A673 (cell line): ENCODE results near the gene GSKIP. TPM values are rescaled to one million over a fixed set of nuclear protein-coding genes. Genes with fewer than 3 reads are reported as not detected.

Source experiments
- BruUV-seq: library from RNA; stranded (reverse); fragments of 400-500 nt; replicated peaks from 2 replicates; lab custom pipeline; 2021; lab: Mats Ljungman, UMichigan
- CTCF ChIA-PET: fragments of 300-600 bp; sonication (Branson Sonifier 250); formaldehyde crosslinking; loops from one replicate; lab custom pipeline; 2022; ENCODE audit warnings: antibody characterized with exemption; lab: Charles Lee
- POLR2A ChIA-PET: fragments of 300-600 bp; sonication (Branson Sonifier 250); formaldehyde crosslinking; loops from one replicate; lab custom pipeline; 2022; ENCODE audit warnings: antibody characterized with exemption; ENCODE audit not compliant: low non-redundant PET; lab: Charles Lee
- DNase-seq: peaks from one replicate; pipeline ENCODE4 v3.0.0-alpha.2; 2015; ENCODE audit warnings: low spot score
- H3K27ac ChIP-seq: fragments of 200-600 bp; sonication (generic); 2 replicates; pipeline ENCODE4 v1.5.1; 2016; ENCODE audit warnings: mixed run types, low read depth, mild to moderate bottlenecking, mixed read lengths, antibody characterized with exemption, low read length; ENCODE audit not compliant: poor library complexity, severe bottlenecking
- H3K27me3 ChIP-seq: fragments of 200-600 bp; sonication (generic); replicated peaks from 2 replicates; pipeline ENCODE4 v1.6.1; 2017; ENCODE audit warnings: mixed run types, low read depth, mild to moderate bottlenecking, mixed read lengths, antibody characterized with exemption, low read length; ENCODE audit not compliant: insufficient read depth, poor library complexity
- H3K36me3 ChIP-seq: fragments of 200-600 bp; sonication (generic); 2 replicates; pipeline ENCODE4 v1.6.1; 2016; ENCODE audit warnings: mixed run types, mild to moderate bottlenecking, mixed read lengths, antibody characterized with exemption, low read length; ENCODE audit not compliant: insufficient read depth, poor library complexity, severe bottlenecking
- H3K4me1 ChIP-seq: fragments of 200-600 bp; sonication (generic); 2 replicates; pipeline ENCODE4 v1.6.1; 2017; ENCODE audit warnings: mixed run types, mild to moderate bottlenecking, mixed read lengths, antibody characterized with exemption, low read length; ENCODE audit not compliant: insufficient read depth, poor library complexity, severe bottlenecking
- H3K4me3 ChIP-seq: fragments of 200-600 bp; sonication (generic); 2 replicates; pipeline ENCODE4 v1.5.1; 2016; ENCODE audit warnings: low read depth, mixed run types, mild to moderate bottlenecking, mixed read lengths, low read length; ENCODE audit not compliant: poor library complexity, severe bottlenecking
- H3K9me3 ChIP-seq: fragments of 200-600 bp; sonication (generic); 2 replicates; pipeline ENCODE4 v1.6.1; 2016; ENCODE audit warnings: mixed run types, low read depth, mild to moderate bottlenecking, mixed read lengths, antibody characterized with exemption, low read length; ENCODE audit not compliant: poor library complexity, severe bottlenecking
- EZH2 ChIP-seq: fragments of 200-600 bp; sonication (generic); IDR thresholded peaks from 2 replicates; pipeline ENCODE4 v1.6.1; 2017; ENCODE audit warnings: borderline replicate concordance, low read depth, mild to moderate bottlenecking, mixed read lengths, antibody characterized with exemption, low read length; ENCODE audit not compliant: poor library complexity, severe bottlenecking
- intact Hi-C: fragments of 100-400 bp; cut with micrococcal nuclease; formaldehyde crosslinking; loops from one replicate; pipeline ENCODE4 v1.10.0; 2022; ENCODE audit not compliant: unreplicated experiment
- total RNA-seq: library from RNA; stranded (reverse); gene quantifications from 2 replicates; pipeline ENCODE4 v1.2.3, GENCODE V29; 2021
- TF ChIP-seq, protein P1 (sequence below): fragments of 300-800, 200-600 bp; sonication (generic); conservative IDR thresholded peaks from 2 replicates; pipeline ENCODE4 v1.5.1; 2017; ENCODE audit warnings: low read depth, mild to moderate bottlenecking, antibody characterized with exemption, low read length, moderate library complexity, mixed read lengths

GSKIP gene
- total RNA-seq, 1 experiment from 2014 or later: 21.3 TPM

DNA sequence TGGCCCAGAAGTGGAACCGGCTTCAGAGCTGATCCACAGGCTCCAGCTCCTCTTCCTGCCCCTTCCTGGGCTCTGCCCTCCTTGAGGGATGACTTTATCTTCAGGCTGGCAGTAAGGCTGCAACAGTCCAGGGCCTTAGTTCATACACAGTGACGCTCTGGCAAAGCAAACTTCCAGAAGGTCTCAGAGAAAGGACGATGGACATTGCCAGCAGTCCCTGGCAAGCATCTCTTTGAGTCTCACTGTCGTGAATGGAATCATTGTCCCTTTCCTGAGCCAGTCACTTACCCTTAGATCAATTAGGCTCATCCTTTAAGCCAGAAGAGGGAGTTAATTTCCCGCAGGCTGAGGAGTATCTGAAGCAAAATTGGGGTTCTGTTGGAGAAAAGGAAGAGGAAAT is 37.2 kb downstream of the GSKIP start:
- Histone ChIP-seq H3K9me3 (no peaks in the 10 kb centered on the region), H3K4me1 (no peaks in the 10 kb centered on the region), H3K27me3 (no peaks in the 10 kb centered on the region), H3K4me3 (no peak overlapping the region), H3K27ac (no peak overlapping the region), H3K36me3 (no peaks in the 10 kb centered on the region)
- TF ChIP-seq, protein P1, sequence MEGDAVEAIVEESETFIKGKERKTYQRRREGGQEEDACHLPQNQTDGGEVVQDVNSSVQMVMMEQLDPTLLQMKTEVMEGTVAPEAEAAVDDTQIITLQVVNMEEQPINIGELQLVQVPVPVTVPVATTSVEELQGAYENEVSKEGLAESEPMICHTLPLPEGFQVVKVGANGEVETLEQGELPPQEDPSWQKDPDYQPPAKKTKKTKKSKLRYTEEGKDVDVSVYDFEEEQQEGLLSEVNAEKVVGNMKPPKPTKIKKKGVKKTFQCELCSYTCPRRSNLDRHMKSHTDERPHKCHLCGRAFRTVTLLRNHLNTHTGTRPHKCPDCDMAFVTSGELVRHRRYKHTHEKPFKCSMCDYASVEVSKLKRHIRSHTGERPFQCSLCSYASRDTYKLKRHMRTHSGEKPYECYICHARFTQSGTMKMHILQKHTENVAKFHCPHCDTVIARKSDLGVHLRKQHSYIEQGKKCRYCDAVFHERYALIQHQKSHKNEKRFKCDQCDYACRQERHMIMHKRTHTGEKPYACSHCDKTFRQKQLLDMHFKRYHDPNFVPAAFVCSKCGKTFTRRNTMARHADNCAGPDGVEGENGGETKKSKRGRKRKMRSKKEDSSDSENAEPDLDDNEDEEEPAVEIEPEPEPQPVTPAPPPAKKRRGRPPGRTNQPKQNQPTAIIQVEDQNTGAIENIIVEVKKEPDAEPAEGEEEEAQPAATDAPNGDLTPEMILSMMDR: no peak
- no peak for TF ChIP-seq EZH2
- ChIA-PET POLR2A (no interaction called here), CTCF (interaction anchor here (0.7 kb wide), 1 partner anchor 128 kb away, joined by 8 read pairs; no protein-coding TSS in a partner anchor)
- no peak for DNase-seq
- BruUV-seq: no TSS peak
- intact Hi-C loops: no loop called here

DNA sequence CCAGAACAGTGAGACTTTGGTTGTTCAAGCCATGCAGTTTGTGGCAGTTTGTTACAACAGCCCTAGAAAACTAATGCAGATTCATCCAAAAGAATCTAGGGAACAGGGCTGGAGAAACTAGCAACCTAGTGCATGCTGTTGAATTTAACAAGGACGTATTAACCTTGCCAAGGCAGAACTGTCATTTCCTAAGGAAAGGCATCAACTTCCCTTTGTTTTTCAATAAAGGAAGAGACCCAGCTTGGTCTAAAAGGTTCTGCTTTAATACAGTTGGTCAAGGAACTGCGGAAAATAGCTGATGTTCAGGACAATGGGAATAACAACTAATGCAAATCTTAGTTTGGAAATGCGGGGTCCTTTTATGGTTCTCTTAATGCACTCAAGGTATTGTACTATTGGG is 40.1 kb downstream of the GSKIP start:
- Histone ChIP-seq H3K27me3 (no peaks in the 10 kb centered on the region), H3K4me3 (no peak overlapping the region), H3K4me1 (no peaks in the 10 kb centered on the region), H3K9me3 (no peaks in the 10 kb centered on the region), H3K36me3 (no peaks in the 10 kb centered on the region), H3K27ac (no peak overlapping the region)
- TF ChIP-seq, protein P1: no peak
- no peak for TF ChIP-seq EZH2
- no peak for DNase-seq
- ChIA-PET CTCF (no interaction called here), POLR2A (no interaction called here)
- BruUV-seq: no TSS peak
- intact Hi-C loops: no loop called here

DNA sequence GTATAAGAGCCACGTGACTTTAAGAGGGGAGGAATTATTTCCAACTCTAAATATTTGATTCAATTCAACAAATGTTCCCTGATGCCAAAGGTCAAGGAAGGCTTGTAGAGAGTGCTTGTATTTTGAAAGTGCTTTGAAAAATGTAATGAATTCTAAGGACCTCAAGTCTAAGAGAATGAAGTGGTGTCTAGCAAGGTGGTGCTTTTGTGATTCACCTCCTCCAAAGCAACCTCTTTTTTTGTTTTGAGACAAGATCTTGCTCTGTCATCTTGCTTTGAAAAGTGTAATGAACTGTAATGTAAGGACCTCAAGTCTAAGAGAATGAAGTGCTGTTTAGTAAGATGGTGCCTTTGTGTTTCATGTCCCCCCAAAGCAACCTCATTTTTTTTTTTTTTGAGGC is 42.4 kb downstream of the GSKIP start:
- no peaks in the 10 kb centered on the region for H3K9me3 ChIP-seq
- ChIA-PET CTCF (no interaction called here), POLR2A (no interaction called here)
- no TSS peak for BruUV-seq
- no peak for TF ChIP-seq EZH2
- TF ChIP-seq, protein P1: no peak
- H3K36me3 ChIP-seq: no peaks in the 10 kb centered on the region
- intact Hi-C loops: no loop called here
- H3K27me3 ChIP-seq: no peaks in the 10 kb centered on the region
- H3K4me3 ChIP-seq: no peak overlapping the region
- no peak for DNase-seq
- H3K4me1 ChIP-seq: no peaks in the 10 kb centered on the region
- H3K27ac ChIP-seq: no peak overlapping the region
